ENCODE data around the gene TRAF3IP3.

The TRAF3IP3 gene

GRCh38 chr1:209775678-209776077, 19.8 kb downstream of the TRAF3IP3 start:
- H3K27ac ChIP-seq (ENCODE audit: low read length): no peak overlapping the region

GRCh38 chr1:209777587-209777986, 21.7 kb downstream of the TRAF3IP3 start:
- Histone ChIP-seq H3K79me2 (ENCODE audit: low read length) (peaks cover 3% of the 10 kb centered on the region; the same call in 1 of the 2 replicates), H4K20me1 (ENCODE audit: insufficient read depth, low read length) (no peaks in the 10 kb centered on the region), H3K4me1 (ENCODE audit: low read length) (peaks cover 25% of the 10 kb centered on the region), H3F3A (ENCODE audit: insufficient read depth, low read length) (peaks cover 10% of the 10 kb centered on the region; the same call in 1 of the 2 replicates), H3K36me3 (replicated peaks; ENCODE audit: insufficient read depth, low read length) (peaks cover 19% of the 10 kb centered on the region; the same call in 1 of the 2 replicates), H3K4me2 (ENCODE audit: low read depth, low read length) (no peak overlapping the region), H3K27ac (ENCODE audit: low read length) (no peak overlapping the region), H3K27me3 (replicated peaks; ENCODE audit: insufficient read depth, low read length) (no peaks in the 10 kb centered on the region), H3K9me3 (replicated peaks; ENCODE audit: insufficient read depth, low read length) (no peaks in the 10 kb centered on the region), H3K9me2 (replicated peaks; ENCODE audit: insufficient read depth, low read length) (no peaks in the 10 kb centered on the region), H3K9ac (ENCODE audit: low read length) (no peak overlapping the region), H2AFZ (ENCODE audit: low read length) (no peak overlapping the region), H3K4me3 (ENCODE audit: low read length) (no peak overlapping the region)
- no peak for DNase-seq
- TF ChIP-seq CTCF (IDR thresholded peaks at IDR 0.05; ENCODE audit: low read length) (no peak), EZH2phosphoT487 (IDR thresholded peaks at IDR 0.05; ENCODE audit: low read length) (no peak), EZH2 (optimal IDR thresholded peaks at IDR 0.05; ENCODE audit: low read depth, low read length) (no peak)

More at GRCh38 chr1:209775678-209776077, 19.8 kb downstream of the TRAF3IP3 start:
- H3K9me3 ChIP-seq (replicated peaks; ENCODE audit: insufficient read depth, low read length): no peaks in the 10 kb centered on the region
- peaks cover 9% of the 10 kb centered on the region for H3K79me2 ChIP-seq (ENCODE audit: low read length)
- H3K4me2 ChIP-seq (ENCODE audit: low read depth, low read length): no peak overlapping the region
- no peak for TF ChIP-seq EZH2phosphoT487 (IDR thresholded peaks at IDR 0.05; ENCODE audit: low read length)
- TF ChIP-seq CTCF (IDR thresholded peaks at IDR 0.05; ENCODE audit: low read length): no peak
- TF ChIP-seq EZH2 (optimal IDR thresholded peaks at IDR 0.05; ENCODE audit: low read depth, low read length): no peak
- peaks cover 4% of the 10 kb centered on the region; the same call in 1 of the 2 replicates for H3F3A ChIP-seq (ENCODE audit: insufficient read depth, low read length)
- no peaks in the 10 kb centered on the region for H4K20me1 ChIP-seq (ENCODE audit: insufficient read depth, low read length)
- H3K27me3 ChIP-seq (replicated peaks; ENCODE audit: insufficient read depth, low read length): no peaks in the 10 kb centered on the region
- no peak overlapping the region for H3K4me3 ChIP-seq (ENCODE audit: low read length)
- no peak for DNase-seq
- no peak overlapping the region for H2AFZ ChIP-seq (ENCODE audit: low read length)
- no peaks in the 10 kb centered on the region for H3K9me2 ChIP-seq (replicated peaks; ENCODE audit: insufficient read depth, low read length)
- H3K36me3 ChIP-seq (replicated peaks; ENCODE audit: insufficient read depth, low read length): peaks cover 19% of the 10 kb centered on the region; the same call in 1 of the 2 replicates
- peaks cover 25% of the 10 kb centered on the region for H3K4me1 ChIP-seq (ENCODE audit: low read length)
- H3K9ac ChIP-seq (ENCODE audit: low read length): no peak overlapping the region

- H3K36me3 ChIP-seq (replicated peaks; ENCODE audit: insufficient read depth, low read length): peaks cover 19% of the 10 kb centered on the region; the same call in 1 of the 2 replicates
- no peak overlapping the region for H3K9ac ChIP-seq (ENCODE audit: low read length)
Measured at GRCh38 chr1:209778102-209778501, 22.2 kb downstream of the TRAF3IP3 start.

More at GRCh38 chr1:209778102-209778501, 22.2 kb downstream of the TRAF3IP3 start:
- Histone ChIP-seq H3F3A (ENCODE audit: insufficient read depth, low read length) (peaks cover 10% of the 10 kb centered on the region; the same call in 1 of the 2 replicates), H3K9me3 (replicated peaks; ENCODE audit: insufficient read depth, low read length) (no peaks in the 10 kb centered on the region), H3K9me2 (replicated peaks; ENCODE audit: insufficient read depth, low read length) (no peaks in the 10 kb centered on the region), H3K79me2 (ENCODE audit: low read length) (peaks cover 3% of the 10 kb centered on the region; the same call in 1 of the 2 replicates), H3K27me3 (replicated peaks; ENCODE audit: insufficient read depth, low read length) (no peaks in the 10 kb centered on the region), H3K4me3 (ENCODE audit: low read length) (no peak overlapping the region), H3K27ac (ENCODE audit: low read length) (no peak overlapping the region), H2AFZ (ENCODE audit: low read length) (no peak overlapping the region), H3K4me2 (ENCODE audit: low read depth, low read length) (no peak overlapping the region), H4K20me1 (ENCODE audit: insufficient read depth, low read length) (no peaks in the 10 kb centered on the region), H3K4me1 (ENCODE audit: low read length) (peaks cover 25% of the 10 kb centered on the region)
- TF ChIP-seq EZH2phosphoT487 (IDR thresholded peaks at IDR 0.05; ENCODE audit: low read length) (no peak), CTCF (IDR thresholded peaks at IDR 0.05; ENCODE audit: low read length) (no peak), EZH2 (optimal IDR thresholded peaks at IDR 0.05; ENCODE audit: low read depth, low read length) (no peak)
- no peak for DNase-seq
